CD4-positive, alpha-beta T cell treated with Interleukin-4 for 1 hour (primary cell): ENCODE data around the gene FOXO6.

Source experiments
- DNase-seq, 2 donors: peaks; one replicate each; pipeline ENCODE4 v3.0.0-alpha.2; 2020 to 2022

FOXO6 gene

DNA sequence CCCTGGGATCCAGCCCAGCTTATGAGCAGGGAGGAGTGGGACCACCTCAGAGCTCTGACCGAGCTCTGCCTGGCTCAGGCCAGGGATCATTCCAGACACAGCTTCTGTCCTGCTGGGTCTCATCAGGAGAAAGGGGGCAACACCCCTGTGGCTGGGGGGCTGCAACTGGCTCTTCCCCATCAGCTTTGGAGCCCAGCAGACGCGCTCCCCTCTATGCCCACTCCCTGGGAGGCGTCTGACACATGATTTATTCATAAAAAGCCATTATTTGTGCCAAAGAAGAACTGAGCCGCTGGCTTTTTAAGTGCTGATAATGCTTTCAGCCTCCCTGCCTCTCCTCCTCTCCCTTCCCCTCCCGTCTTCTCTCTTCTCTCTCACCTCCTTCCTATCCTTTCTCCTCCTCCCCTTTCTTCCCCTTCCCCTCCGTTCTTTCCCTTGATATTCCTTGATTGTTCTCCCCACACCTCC is 25.0 kb downstream of the FOXO6 start:
- DNase-seq = no peak

GRCh38 chr1:41387667-41388091 is 26.4 kb downstream of the FOXO6 start:
- no peak for DNase-seq

- DNase-seq = no peak
These were observed 27.3 kb downstream of the FOXO6 start for GRCh38 chr1:41388510-41388909.

DNA sequence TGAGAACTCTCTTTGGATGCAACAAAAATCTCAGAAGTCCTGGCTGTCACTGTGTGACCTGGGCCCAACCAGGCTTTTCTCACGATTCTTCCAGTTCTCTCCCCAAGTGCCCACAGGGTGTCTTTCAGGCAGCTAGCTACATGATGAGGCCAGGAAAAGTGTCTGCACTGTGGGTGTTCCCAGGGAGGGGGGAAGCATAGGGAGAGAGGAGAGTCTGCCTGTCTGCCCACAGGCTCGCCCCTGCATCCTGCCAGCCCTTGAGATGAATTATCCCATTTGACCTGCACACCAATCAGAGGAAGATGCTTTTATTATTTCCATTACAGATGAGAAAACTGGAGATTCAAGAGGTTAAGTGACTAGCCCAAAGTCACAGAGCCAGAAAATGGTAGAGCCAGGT is 27.8 kb downstream of the FOXO6 start:
- no peak for DNase-seq

- no peak for DNase-seq
These were observed 28.9 kb downstream of the FOXO6 start for GRCh38 chr1:41390166-41390565.

- DNase-seq = no peak
These were observed 29.3 kb downstream of the FOXO6 start for GRCh38 chr1:41390573-41390972.

DNA sequence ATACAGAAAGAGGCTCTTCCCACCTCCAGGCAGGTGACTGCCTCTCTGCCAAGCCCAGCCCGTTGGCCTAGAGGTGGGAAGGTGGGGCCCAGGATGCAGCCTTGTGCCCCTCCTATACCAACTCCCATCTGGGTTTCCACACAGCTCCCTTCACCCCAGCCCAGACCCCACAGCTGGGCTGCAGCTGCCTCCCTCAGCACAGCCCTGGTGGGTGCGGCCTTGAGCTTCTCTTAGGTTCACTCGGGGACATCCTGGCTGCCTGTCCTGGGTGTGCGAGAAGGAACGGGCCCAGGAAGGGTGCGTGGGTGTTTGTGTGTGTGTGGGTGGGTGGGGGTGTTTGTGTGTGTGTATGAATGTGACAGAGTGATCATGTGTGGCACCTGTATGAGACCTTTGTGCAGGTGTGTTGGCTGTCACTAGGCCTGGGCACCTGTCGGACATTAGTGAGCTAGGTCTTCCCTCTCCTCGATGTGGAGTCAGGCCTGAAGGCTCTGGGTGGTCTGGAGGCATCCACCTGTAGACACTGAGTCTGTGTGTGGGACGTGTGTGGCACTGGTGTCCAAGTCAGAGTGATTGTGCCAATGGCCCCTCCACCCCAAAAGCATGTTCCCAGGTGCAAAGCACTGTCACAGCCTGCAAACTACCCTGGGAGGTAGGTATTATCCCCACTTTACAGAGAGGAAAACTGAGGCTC is 30.7 kb downstream of the FOXO6 start:
- DNase-seq = no peak

GRCh38 chr1:41392528-41392924 is 31.3 kb downstream of the FOXO6 start:
- DNase-seq = no peak

GRCh38 chr1:41393716-41394368 is 32.6 kb downstream of the FOXO6 start:
- DNase-seq = no peak

GRCh38 chr1:41394369-41394744 is 33.1 kb downstream of the FOXO6 start:
- DNase-seq = no peak

DNA sequence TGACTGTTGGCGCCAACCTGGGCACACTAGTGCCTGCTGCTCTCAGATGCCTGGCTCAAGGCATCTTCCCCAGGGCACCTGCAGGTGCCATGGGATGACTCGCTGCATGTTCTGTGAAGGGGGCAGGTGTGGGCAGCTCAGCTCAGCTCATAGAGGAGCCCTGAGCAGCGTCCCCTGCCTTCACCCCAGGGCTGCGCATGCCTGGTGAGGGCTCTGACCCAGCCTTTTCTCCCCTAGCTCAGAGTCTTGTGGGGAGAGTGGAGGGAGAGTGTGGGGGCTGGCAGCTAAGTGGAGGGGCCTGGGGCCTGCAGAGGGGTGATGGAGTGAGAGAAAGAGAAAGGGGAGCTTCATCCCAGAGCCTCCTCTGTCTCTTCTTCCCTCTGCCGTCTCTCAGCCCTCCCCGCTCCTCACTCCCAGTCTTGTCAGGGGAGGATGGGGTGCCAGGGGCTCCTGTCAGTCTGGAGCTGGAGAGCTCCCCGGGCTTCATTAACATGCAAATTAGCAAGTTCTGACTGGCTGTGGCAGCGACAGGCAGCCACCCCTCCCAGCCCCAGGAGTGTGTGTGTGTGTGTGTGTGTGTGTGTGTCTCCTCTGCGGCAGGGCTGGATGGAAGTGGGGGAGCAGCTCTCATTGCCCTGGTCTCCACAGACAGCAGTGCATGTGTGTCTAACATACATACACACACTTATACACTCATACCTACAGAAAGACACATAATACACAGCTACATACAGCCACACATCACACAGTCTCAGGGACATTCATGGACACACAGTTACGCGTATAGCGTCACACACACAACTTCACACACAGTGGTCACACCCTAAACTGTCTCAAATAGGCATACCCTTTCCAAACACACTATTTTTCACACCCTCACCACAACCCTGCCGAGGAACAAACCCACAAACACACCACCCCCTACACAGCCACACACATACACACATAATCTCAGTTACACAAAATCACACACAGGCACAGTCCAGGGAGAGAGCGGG is 34.0 kb downstream of the FOXO6 start:
- DNase-seq = no peak

DNA sequence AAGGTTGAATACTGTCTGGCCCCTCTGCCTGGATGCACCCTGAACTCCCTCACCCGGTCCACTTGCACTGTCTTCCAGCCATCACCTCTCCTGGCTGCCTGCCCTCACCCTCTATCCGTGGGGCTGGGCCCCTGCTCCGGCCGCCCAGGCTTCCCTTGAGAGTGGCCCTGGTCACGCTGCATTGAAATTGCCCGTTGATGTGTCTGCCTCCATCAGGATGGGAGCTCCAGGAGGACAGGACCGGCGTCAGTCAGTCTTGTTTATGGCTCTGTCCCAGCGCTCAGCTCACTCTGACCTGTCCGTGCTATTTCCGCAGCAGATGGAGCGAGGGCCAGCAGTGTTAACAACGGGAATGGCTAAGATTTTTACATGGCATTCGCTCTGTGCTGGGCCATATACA is 34.9 kb downstream of the FOXO6 start:
- no peak for DNase-seq

DNA sequence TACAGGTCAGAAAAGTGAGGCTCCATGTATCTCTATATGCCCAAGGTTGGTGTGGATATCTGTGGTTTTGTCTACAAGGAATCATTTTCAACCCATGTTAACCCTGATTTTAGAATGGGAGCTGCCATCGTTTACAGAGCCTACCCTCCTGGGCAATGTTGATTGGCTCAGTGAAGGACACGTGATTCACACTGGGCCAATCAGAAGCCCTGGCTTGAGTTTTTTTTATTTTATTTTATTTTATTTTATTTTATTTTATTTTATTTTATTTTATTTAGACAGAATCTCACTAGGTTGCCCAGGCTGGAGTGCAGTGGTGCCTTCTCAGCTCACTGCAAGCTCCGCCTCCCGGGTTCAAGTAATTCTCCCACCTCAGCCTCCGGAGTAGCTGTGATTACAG is 35.8 kb downstream of the FOXO6 start:
- no peak for DNase-seq

DNA sequence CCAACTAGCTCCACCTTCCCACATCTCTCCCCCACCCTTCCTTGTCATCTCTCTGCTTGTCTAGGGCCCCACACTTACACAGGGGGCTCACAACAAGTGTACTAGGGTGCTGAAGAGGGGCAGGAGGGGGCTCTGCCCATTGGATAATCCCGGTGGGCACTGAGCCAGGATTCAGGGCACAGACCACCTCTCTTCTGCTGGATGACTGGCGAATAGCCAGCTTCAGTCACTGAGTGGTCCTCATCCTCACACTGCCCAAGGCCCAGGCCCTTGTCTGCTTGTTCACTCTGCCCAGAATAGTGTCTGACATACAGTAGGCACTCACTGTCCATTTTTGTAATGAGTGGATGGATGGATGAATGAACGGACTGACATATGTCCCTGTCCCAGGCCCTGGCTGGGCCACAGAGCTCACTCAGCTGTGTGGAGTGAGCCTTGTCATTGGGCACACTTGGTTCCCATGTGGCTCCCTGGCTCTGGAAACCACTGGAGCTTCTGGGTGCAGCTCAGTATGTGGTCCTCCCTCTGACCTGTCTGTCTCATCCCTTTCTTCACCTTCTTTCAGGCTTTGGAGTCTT is 36.6 kb downstream of the FOXO6 start:
- no peak for DNase-seq

DNA sequence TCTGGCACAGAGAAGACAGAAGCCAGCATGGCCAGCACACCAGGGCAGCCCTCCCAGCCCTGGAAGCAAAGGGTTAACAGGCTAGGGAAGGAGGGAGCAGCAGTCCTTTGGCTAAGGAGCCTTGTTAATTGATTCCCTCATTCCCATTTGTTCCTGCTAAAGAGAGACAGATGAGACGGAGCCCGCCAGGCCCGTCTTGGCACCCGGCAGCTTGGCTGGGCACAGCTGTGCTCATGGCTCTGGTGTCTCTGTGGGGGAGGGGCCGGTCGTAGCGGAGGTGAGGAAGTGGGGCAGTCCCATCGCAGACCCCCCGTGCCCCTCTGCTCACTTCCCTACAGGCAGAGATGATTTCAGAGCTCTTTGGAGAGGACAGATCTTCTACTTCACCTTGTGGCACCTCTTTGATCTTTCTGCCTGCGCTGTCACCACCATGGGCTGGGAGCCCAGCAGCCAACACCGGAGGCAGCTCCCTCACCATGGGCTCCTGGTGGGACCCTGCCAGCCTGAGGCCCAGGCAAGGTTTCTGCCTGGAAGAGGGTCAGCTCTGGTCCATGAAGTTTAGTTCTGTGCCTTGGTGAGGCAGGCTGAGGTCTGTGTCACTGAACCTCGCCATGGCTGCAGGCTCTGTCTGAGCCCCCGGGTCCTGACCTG is 38.0 kb downstream of the FOXO6 start:
- DNase-seq = no peak

- DNase-seq = no peak
These were observed 39.0 kb downstream of the FOXO6 start for GRCh38 chr1:41400225-41400624.

- no peak for DNase-seq
These were observed 40.7 kb downstream of the FOXO6 start for GRCh38 chr1:41401899-41402298.

- peak in 1 of 2 donors; percentile 6 for DNase-seq
These were observed 43.1 kb downstream of the FOXO6 start for GRCh38 chr1:41404308-41404761.

- DNase-seq = no peak
These were observed 46.5 kb downstream of the FOXO6 start for GRCh38 chr1:41407664-41408252.

- no peak for DNase-seq
These were observed 47.5 kb downstream of the FOXO6 start for GRCh38 chr1:41408691-41409090.

GRCh38 chr1:41409825-41410224 is 48.6 kb downstream of the FOXO6 start:
- no peak for DNase-seq

GRCh38 chr1:41410462-41410861 is 49.2 kb downstream of the FOXO6 start:
- DNase-seq = no peak
